Measurements from ENCODE around the gene SLC38A6.

SLC38A6 gene

DNA sequence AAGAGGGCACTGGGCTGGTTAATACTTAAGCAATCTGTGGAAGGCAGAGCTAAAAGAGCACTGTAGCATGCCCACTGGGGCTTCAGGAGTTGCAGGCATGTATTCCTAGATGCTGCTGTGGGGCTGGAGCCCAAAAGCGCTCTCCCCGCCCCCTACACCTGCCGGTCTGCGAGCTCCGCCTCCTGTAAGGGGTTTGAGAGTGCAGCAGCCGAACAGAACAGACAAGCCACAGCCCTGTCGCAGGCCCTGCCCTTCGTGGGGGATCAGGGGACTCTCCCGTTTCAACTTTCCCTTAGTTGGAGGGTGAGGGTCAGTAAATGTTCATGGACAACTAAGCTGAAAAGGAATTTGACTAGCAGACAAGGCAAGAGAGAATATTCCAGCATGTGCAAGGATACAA is 17.6 kb downstream of the SLC38A6 start:
- FAIRE-seq (no peak), DNase-seq (ENCODE audit: insufficient read length, low spot score) (no peak)
- TF ChIP-seq, protein P1, sequence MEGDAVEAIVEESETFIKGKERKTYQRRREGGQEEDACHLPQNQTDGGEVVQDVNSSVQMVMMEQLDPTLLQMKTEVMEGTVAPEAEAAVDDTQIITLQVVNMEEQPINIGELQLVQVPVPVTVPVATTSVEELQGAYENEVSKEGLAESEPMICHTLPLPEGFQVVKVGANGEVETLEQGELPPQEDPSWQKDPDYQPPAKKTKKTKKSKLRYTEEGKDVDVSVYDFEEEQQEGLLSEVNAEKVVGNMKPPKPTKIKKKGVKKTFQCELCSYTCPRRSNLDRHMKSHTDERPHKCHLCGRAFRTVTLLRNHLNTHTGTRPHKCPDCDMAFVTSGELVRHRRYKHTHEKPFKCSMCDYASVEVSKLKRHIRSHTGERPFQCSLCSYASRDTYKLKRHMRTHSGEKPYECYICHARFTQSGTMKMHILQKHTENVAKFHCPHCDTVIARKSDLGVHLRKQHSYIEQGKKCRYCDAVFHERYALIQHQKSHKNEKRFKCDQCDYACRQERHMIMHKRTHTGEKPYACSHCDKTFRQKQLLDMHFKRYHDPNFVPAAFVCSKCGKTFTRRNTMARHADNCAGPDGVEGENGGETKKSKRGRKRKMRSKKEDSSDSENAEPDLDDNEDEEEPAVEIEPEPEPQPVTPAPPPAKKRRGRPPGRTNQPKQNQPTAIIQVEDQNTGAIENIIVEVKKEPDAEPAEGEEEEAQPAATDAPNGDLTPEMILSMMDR (IDR thresholded peaks at IDR 0.05; ENCODE audit: insufficient read depth, missing control alignments) = no peak

DNA sequence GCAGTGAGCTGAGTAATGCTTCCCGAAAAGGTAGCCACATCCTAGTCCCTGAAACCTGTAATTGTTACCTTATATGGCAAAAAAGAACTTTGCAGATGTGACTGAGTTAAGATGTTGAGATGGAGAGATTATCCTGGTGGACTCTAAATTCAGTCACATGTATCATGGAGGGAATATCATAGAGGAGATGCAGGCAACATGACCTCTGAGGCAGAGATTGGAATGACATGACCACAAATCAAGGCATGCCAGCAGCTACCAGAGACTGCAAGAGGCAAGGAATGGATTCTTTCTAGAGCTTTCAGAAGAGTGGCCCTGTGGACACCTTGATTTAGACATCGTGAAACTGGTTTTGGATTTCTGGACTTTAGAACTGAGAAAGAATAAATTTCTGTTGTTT is 18.5 kb downstream of the SLC38A6 start:
- no peak for DNase-seq (ENCODE audit: insufficient read length, low spot score)
- FAIRE-seq = no peak
- TF ChIP-seq, protein P1 (IDR thresholded peaks at IDR 0.05; ENCODE audit: insufficient read depth, missing control alignments) = no peak

DNA sequence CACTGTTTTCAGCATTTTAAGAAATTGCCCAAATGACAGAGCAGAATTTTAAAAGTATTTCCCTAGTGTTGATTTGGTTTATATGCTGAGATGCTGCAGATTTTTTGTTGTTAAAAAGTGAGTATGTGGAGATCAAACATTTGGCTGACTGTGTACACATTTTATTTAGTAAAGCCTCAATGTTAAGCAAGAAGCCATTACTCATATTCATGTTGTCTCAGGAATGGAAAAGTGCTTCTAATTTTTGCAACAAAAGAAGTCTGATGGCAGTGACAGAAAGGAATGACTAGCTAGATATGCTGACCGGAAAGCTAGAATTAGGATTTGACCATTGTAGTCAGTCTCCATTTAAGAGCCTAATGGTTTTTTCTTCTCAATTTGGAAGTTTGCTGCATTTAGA is 22.5 kb downstream of the SLC38A6 start:
- DNase-seq (ENCODE audit: insufficient read length, low spot score) (no peak), FAIRE-seq (no peak)
- TF ChIP-seq, protein P1 (IDR thresholded peaks at IDR 0.05; ENCODE audit: insufficient read depth, missing control alignments) = no peak

DNA sequence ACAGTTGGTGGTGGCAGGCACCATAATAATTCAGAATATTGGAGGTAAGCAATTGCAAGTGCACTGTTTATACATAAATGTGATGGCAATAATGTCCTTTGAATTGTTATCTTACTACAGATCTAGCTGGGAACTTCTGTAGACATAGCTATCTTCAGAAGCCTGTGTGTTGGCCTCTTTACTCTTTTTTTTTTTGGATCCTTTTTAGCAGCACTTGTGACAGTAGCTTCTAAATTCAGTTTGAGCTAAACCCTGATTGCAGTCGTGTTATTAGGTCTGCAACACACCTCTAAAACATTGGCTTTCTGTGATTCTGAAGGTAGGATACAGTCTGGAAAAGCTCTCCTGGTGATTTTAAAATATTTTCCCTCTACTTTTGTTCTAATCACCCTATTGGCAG is 38.5 kb downstream of the SLC38A6 start:
- TF ChIP-seq, protein P1 (IDR thresholded peaks at IDR 0.05; ENCODE audit: insufficient read depth, missing control alignments) = no peak
- FAIRE-seq = no peak

DNA sequence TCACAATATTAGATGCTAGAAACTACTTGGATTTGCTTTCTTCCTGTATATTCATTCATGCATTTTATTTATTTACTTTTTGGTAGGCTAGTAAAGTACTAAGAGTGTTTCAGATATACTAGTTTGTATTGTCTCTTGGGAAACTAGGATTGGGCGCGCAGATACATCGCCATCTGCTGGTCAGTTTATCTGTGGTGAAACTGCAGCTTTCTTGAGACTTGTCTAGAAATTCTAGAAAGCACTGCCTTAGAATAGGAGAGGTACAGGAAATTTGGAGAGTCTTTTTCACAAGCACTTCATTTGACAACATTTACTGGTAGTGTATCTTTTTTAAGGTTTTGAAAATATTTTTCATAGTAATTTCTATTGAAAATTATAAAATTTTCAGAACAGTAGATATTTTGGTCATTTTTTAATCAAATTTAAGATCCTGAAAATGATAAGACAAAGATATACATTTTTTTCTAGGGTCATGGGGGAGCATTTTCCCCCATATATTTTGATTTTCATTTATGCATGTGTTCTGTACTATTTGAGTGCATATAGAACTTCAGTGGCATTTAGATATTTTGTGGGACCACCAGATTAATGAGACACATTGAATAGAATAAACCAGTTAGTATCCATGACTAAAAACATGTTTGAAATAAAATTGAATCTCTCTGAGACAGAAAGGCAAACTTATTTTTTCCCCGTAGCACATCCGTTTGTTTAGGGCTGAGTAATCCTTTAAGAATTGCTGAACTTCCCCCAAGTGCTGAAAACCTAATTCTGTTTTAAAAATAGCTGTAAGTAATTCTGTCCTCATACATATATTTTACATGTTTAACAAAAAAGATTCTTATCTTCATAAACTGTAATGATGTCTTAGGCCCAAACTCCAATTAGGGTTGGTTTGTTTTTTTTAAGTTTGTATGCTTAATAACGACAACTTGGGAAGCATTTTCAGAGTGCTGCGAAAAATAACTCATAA is 44.5 kb downstream of the SLC38A6 start:
- no peak for DNase-seq (ENCODE audit: insufficient read length, low spot score)
- peak; percentile 75 for FAIRE-seq
- TF ChIP-seq, protein P1 (IDR thresholded peaks at IDR 0.05; ENCODE audit: insufficient read depth, missing control alignments) = peak; percentile 79

More for the DNA sequence above, 38.5 kb downstream of the SLC38A6 start:
- no peak for DNase-seq (ENCODE audit: insufficient read length, low spot score)

DNA sequence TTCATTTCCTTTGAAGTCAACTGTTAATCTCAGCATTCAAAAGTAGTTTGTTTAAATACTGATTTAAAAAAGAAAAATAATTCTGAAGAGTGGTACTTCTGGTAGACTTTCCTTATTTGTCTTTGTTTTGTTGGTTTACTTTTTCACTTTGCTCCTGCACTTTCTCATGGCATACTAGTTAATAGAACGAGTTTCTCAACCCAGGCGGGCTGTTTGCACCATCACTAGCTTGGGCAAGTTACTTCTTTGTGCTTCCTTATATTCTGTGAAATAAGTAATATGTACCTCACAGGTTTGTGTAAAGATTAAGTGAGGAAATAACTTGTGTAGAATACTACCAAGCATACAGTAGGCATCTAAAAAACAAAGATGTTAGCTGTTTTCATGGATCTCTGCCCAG is 45.5 kb downstream of the SLC38A6 start:
- TF ChIP-seq, protein P1 (IDR thresholded peaks at IDR 0.05; ENCODE audit: insufficient read depth, missing control alignments) = no peak
- FAIRE-seq = no peak
- no peak for DNase-seq (ENCODE audit: insufficient read length, low spot score)

DNA sequence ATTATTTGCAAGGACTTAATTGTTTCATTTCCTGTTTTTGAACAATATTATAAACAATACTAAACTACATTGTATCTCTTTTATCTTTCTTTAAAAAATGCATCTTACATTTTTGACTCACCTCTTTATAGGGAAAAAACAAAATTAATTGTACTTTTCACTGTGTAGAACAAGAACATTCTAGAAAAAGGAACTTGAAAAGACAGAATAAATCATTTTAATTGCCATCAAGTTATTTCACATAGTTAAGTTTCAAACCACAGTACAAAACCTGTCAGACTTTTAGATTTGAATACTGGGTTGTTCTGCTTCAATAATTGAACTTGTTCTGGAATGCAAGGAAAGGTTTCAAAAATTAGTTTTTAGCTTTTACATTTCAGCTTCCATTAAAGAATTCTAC is 50.0 kb downstream of the SLC38A6 start:
- TF ChIP-seq, protein P1 (IDR thresholded peaks at IDR 0.05; ENCODE audit: insufficient read depth, missing control alignments) = no peak
- no peak for FAIRE-seq
- no peak for DNase-seq (ENCODE audit: insufficient read length, low spot score)

Data from D721Med (cell line).